Measurements from ENCODE around the gene TES. TPM values are rescaled to one million over a fixed set of nuclear protein-coding genes. Genes with fewer than 3 reads are reported as not detected.
A peak's percentile ranks its signal among the peaks of the same experiment; 100 is the strongest.

Gene TES
- total and polyA plus RNA-seq, 12 donors: 9.4 to 38.5 (median 16.9) TPM

DNA sequence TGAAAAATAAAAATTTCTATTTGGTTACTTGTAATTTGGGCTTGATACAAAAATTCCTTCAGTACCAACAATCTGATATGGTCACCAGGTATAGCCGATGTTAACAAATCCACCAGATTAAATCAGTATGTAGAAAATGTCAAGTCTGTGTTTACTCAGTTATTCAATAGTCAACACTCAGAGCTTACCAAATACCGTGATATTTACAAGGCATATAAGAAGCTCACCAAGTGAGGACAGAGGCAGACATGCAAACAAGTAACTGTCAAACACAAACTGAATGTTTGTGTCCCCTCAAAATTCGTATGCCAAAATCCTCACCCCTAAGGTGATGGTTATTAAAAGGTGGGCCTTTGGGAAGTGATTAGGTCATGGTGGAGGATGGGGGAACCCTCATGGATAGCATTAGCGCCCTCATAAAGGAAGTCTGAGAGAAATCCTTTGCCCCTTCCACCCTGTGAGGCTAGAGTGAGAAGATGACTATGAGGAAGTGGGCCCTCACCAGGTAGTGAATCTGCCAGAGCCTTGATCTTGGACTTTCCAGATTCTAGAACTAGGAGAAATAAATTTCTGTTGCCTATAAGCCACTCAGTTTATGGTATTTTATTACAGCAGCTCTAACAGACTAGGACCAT lies 63.1 kb downstream of the TES start:
- intact Hi-C loops (cut with DNase I): loop anchor here in 5 of 10 donors (5.0 kb wide), 4 partner anchors 44 to 254 kb away; partner anchors contain the start of gene CAV1 (in 1 of the 5)
- Histone ChIP-seq H3K9me3 (no peaks in the 10 kb centered on the region), H3K4me1 (peaks cover 9 to 44% (median 30%) of the 10 kb centered on the region in 9 donors), H3K27ac (no peak overlapping the region), H3K4me3 (no peak overlapping the region), H3K36me3 (no peaks in the 10 kb centered on the region), H3K27me3 (no peaks in the 10 kb centered on the region)
- ATAC-seq: no peak
- DNase-seq: no peak
- TF ChIP-seq, protein P1, sequence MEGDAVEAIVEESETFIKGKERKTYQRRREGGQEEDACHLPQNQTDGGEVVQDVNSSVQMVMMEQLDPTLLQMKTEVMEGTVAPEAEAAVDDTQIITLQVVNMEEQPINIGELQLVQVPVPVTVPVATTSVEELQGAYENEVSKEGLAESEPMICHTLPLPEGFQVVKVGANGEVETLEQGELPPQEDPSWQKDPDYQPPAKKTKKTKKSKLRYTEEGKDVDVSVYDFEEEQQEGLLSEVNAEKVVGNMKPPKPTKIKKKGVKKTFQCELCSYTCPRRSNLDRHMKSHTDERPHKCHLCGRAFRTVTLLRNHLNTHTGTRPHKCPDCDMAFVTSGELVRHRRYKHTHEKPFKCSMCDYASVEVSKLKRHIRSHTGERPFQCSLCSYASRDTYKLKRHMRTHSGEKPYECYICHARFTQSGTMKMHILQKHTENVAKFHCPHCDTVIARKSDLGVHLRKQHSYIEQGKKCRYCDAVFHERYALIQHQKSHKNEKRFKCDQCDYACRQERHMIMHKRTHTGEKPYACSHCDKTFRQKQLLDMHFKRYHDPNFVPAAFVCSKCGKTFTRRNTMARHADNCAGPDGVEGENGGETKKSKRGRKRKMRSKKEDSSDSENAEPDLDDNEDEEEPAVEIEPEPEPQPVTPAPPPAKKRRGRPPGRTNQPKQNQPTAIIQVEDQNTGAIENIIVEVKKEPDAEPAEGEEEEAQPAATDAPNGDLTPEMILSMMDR (IDR thresholded peaks at IDR 0.05): no peak
- WGBS, 2 donors: 23 to 58% methylated on average over 4 of the region's 4 CpGs

DNA sequence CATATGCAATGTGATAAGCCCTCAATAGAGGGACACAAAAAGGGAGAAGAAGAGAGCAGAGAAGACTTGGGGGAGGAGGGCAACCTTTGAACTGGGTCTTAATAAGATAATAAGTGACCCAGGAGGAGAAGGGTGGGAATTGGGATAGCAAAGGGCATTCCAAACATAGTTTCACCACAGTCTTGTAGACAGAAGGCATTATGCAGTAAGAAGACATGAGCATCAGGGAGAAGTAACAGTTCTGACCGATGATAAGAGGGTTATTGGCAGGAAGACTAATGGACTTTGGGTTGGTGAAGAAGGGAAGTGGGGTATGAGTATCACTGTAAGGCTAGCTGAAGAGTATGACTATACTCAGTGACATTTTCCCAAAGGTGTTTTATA lies 63.6 kb downstream of the TES start:
- Histone ChIP-seq H3K9me3 (no peaks in the 10 kb centered on the region), H3K4me3 (no peak overlapping the region), H3K27me3 (no peaks in the 10 kb centered on the region), H3K36me3 (no peaks in the 10 kb centered on the region), H3K27ac (no peak overlapping the region), H3K4me1 (peaks cover 9 to 42% (median 32%) of the 10 kb centered on the region in 9 donors)
- TF ChIP-seq, protein P1 (IDR thresholded peaks at IDR 0.05): no peak
- 90 to 96% methylated on average over 1 of the region's 1 CpG for WGBS, 2 donors
- intact Hi-C loops (cut with DNase I): loop anchor here in 5 of 10 donors (5.0 kb wide), 4 partner anchors 43 to 253 kb away; partner anchors contain the start of gene CAV1 (in 1 of the 5)
- DNase-seq (no peak), ATAC-seq (no peak)

DNA sequence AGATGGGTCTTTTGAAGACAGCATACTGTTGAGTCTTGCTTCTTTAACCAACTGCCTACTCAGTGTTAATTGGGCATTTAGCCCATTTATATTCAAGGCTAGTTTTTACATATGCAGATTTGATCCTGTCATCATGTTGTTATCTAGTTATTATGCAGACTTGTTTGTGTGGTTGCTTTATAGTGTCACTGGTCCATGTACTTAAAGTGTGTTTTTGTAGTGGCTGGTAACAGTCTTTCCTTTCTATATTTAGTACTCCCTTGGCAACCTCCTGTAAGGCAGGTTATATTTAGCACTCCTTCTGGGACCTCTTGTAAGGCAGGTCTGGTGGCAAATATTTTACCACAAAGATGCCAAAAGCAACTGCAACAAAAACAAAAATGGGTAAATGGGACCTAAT lies 66.7 kb downstream of the TES start:
- intact Hi-C loops (cut with DNase I): loop anchor here in 3 of 10 donors (5.0 kb wide), 3 partner anchors 40 to 250 kb away; partner anchors contain the start of gene CAV1 (in 1 of the 3)
- TF ChIP-seq, protein P1 (IDR thresholded peaks at IDR 0.05): no peak

DNA sequence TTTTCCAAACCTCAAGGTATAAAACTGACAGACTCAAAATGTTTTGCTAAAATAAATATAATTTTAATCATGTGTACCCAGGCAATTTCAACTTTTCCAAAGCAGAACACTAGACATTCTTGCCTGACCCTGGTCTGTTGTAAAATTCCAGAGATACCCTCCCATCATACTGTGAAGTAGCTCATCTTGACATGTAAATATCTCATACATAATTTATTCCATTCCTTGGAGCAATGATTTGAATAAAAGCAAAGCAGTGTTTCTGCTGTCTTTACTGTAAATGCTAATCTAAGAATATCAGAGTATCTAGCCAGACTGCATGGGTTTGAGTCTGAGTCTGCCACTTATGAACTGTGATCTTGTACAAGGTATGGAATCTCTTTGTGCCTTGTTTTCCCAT lies 68.9 kb downstream of the TES start:
- DNase-seq: no peak
- intact Hi-C loops (cut with DNase I): loop anchor here in 3 of 10 donors (5.0 kb wide), 3 partner anchors 38 to 248 kb away; partner anchors contain the start of gene CAV1 (in 1 of the 3)
- no peak for ATAC-seq
- H3K27me3 ChIP-seq: no peaks in the 10 kb centered on the region
- no peak overlapping the region for H3K4me3 ChIP-seq
- peak overlapping the region in 1 of 10 donors; percentile 37 for H3K27ac ChIP-seq
- H3K4me1 ChIP-seq: peaks cover 0 to 25% (median 9%) of the 10 kb centered on the region in 9 donors
- no peaks in the 10 kb centered on the region for H3K36me3 ChIP-seq
- H3K9me3 ChIP-seq: no peaks in the 10 kb centered on the region
- TF ChIP-seq, protein P1 (IDR thresholded peaks at IDR 0.05): no peak

More for the DNA sequence above, 66.7 kb downstream of the TES start:
- Histone ChIP-seq H3K27me3 (no peaks in the 10 kb centered on the region), H3K4me3 (no peak overlapping the region), H3K4me1 (peaks cover 0 to 31% (median 19%) of the 10 kb centered on the region in 9 donors), H3K36me3 (no peaks in the 10 kb centered on the region), H3K27ac (peak overlapping the region in 4 of 10 donors; percentile 6 to 62 (median 27)), H3K9me3 (no peaks in the 10 kb centered on the region)
- peak; percentile 55 to 93 (median 82) for ATAC-seq
- no peak for DNase-seq
